SU-DHL-6 (cell line): ENCODE measurements around the gene SKA1.

Source experiments
- H2AFZ ChIP-seq: fragments of 200-600 bp; sonication (generic); 2 replicates; pipeline ENCODE4 v1.6.1; 2014; ENCODE audit warnings: low read depth, mild to moderate bottlenecking, moderate library complexity, mixed read lengths, antibody characterized with exemption, low read length; ENCODE audit not compliant: severe bottlenecking
- H3F3A ChIP-seq: fragments of 200-600 bp; shearing (Covaris generic); 2 replicates; pipeline ENCODE4 v1.6.0; 2016; ENCODE audit warnings: antibody characterized with exemption, mild to moderate bottlenecking; ENCODE audit not compliant: insufficient read depth
- H3K27ac ChIP-seq: fragments of 200-600 bp; sonication (generic); 2 replicates; pipeline ENCODE4 v1.5.1; 2016; ENCODE audit warnings: low read depth, mild to moderate bottlenecking, low read length, moderate library complexity, mixed read lengths
- H3K27me3 ChIP-seq: fragments of 200-600 bp; sonication (generic), shearing (Covaris generic); 2 replicates; pipeline ENCODE4 v1.6.0; 2014; ENCODE audit warnings: mild to moderate bottlenecking, low read length
- H3K36me3 ChIP-seq: fragments of 200-600 bp; sonication (generic); 2 replicates; pipeline ENCODE4 v1.6.1; 2014; ENCODE audit warnings: mild to moderate bottlenecking, low read length, mixed read lengths
- H3K4me2 ChIP-seq: fragments of 300-600, 200-600 bp; shearing (Covaris generic), sonication (generic); 2 replicates; pipeline ENCODE4 v1.6.0; 2014; ENCODE audit warnings: low read length, low read depth, mild to moderate bottlenecking; ENCODE audit not compliant: poor library complexity, severe bottlenecking
- H3K4me3 ChIP-seq: fragments of 200-600 bp; sonication (generic); 2 replicates; pipeline ENCODE4 v1.5.1; 2014; ENCODE audit warnings: antibody characterized with exemption, low read length, mild to moderate bottlenecking, mixed read lengths; ENCODE audit not compliant: insufficient read depth, poor library complexity, severe bottlenecking
- H3K79me2 ChIP-seq: fragments of 200-600 bp; sonication (generic); 2 replicates; pipeline ENCODE4 v1.6.1; 2014; ENCODE audit warnings: mild to moderate bottlenecking, low read length, moderate library complexity; ENCODE audit not compliant: insufficient read depth
- H3K9ac ChIP-seq: fragments of 200-600 bp; sonication (generic); 2 replicates; pipeline ENCODE4 v1.7.0; 2014; ENCODE audit warnings: mild to moderate bottlenecking, low read length
- H3K9me2 ChIP-seq: fragments of 200-600 bp; sonication (generic); replicated peaks from 2 replicates; pipeline ENCODE4 v1.6.1; 2014; ENCODE audit warnings: low read length; ENCODE audit not compliant: insufficient read depth
- H3K9me3 ChIP-seq: fragments of 200-600 bp; sonication (generic); 2 replicates; pipeline ENCODE4 v1.6.1; 2014; ENCODE audit warnings: low read length, mixed read lengths; ENCODE audit not compliant: insufficient read depth
- H4K20me1 ChIP-seq: fragments of 200-600 bp; sonication (generic); 2 replicates; pipeline ENCODE4 v1.6.1; 2014; ENCODE audit warnings: low read depth, mild to moderate bottlenecking, antibody characterized with exemption, low read length, moderate library complexity, mixed read lengths
- EZH2phosphoT487 ChIP-seq: fragments of 200-600 bp; sonication (generic), shearing (Covaris generic); conservative IDR thresholded peaks from 2 replicates; pipeline ENCODE4 v1.6.1; 2018; ENCODE audit warnings: mild to moderate bottlenecking, antibody characterized with exemption, low read length, moderate library complexity, mixed read lengths
- TF ChIP-seq, protein P1 (sequence below): fragments of 200-600 bp; sonication (generic); IDR thresholded peaks from one replicate; pipeline ENCODE4 v1.5.1; 2017; ENCODE audit warnings: antibody characterized with exemption, mild to moderate bottlenecking, low read length, moderate library complexity; ENCODE audit not compliant: insufficient read depth, poor library complexity, severe bottlenecking

SKA1 gene

DNA sequence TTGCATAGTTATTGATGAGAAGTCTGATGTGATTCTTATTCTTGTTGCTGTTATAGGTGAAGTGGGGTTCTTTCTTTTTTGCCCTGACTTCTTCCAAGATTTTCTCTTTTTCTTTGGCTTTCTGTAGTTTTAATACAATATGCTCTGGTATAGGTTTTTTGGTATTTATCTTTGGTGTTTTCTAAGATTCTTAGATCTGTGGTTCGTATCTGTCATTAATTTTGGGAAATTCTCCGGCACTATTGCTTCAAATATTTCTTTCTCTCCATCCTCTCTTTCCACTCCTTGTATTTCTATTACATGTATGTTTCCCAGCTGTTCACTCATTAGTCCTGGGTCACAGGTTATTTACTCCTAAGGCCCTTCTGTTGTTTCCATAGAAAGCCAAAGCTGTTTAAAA, 43.8 kb downstream of the SKA1 start:
- H3F3A ChIP-seq = no peaks in the 10 kb centered on the region
- H3K4me2 ChIP-seq = no peak overlapping the region
- no peak overlapping the region for H3K27ac ChIP-seq
- no peak overlapping the region for H3K4me3 ChIP-seq
- H2AFZ ChIP-seq = no peak overlapping the region
- peaks cover 11% of the 10 kb centered on the region for H3K9me3 ChIP-seq
- no peaks in the 10 kb centered on the region for H3K79me2 ChIP-seq
- no peaks in the 10 kb centered on the region for H3K9me2 ChIP-seq
- TF ChIP-seq, protein P1, sequence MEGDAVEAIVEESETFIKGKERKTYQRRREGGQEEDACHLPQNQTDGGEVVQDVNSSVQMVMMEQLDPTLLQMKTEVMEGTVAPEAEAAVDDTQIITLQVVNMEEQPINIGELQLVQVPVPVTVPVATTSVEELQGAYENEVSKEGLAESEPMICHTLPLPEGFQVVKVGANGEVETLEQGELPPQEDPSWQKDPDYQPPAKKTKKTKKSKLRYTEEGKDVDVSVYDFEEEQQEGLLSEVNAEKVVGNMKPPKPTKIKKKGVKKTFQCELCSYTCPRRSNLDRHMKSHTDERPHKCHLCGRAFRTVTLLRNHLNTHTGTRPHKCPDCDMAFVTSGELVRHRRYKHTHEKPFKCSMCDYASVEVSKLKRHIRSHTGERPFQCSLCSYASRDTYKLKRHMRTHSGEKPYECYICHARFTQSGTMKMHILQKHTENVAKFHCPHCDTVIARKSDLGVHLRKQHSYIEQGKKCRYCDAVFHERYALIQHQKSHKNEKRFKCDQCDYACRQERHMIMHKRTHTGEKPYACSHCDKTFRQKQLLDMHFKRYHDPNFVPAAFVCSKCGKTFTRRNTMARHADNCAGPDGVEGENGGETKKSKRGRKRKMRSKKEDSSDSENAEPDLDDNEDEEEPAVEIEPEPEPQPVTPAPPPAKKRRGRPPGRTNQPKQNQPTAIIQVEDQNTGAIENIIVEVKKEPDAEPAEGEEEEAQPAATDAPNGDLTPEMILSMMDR = no peak
- TF ChIP-seq EZH2phosphoT487 = no peak
- no peaks in the 10 kb centered on the region for H4K20me1 ChIP-seq
- peaks cover 9% of the 10 kb centered on the region; the same call in 1 of the 2 replicates for H3K27me3 ChIP-seq
- H3K36me3 ChIP-seq = no peaks in the 10 kb centered on the region
- H3K9ac ChIP-seq = no peak overlapping the region

DNA sequence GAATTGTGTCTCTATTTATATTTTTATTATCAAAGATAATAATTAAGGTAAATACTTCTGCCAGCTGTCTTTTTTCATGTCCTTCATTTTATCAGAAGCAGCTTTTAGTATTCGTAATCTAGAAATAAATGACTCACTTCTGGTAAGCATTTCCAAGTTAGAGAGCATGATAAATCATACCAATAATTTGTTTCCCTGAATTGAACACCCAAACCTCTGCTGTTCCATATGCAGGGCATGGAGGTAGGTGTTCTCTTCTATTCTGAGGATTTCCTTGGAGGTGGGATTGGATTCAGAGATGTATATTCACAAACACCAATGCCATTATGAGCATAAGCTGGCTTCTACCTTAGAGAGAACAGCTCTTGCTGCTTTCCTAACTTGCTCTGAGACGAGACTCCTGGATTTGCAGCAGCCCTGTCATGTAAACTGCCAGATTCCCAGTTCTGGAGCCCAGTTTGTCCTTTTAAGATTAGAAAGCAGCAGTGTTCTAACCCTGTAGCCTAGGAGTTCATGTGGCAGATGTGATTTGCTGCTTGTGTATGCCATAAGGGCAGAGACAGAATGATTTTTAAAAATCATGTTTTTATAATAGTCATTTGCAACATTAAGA, 47.5 kb downstream of the SKA1 start:
- Histone ChIP-seq H2AFZ (no peak overlapping the region), H3F3A (no peaks in the 10 kb centered on the region), H4K20me1 (no peaks in the 10 kb centered on the region), H3K36me3 (no peaks in the 10 kb centered on the region), H3K9ac (no peak overlapping the region), H3K27me3 (peaks cover 9% of the 10 kb centered on the region; the same call in 1 of the 2 replicates), H3K79me2 (no peaks in the 10 kb centered on the region), H3K4me3 (no peak overlapping the region), H3K9me3 (peaks cover 16% of the 10 kb centered on the region), H3K9me2 (no peaks in the 10 kb centered on the region), H3K4me2 (no peak overlapping the region), H3K27ac (no peak overlapping the region)
- no peak for TF ChIP-seq EZH2phosphoT487
- TF ChIP-seq, protein P1 = no peak

DNA sequence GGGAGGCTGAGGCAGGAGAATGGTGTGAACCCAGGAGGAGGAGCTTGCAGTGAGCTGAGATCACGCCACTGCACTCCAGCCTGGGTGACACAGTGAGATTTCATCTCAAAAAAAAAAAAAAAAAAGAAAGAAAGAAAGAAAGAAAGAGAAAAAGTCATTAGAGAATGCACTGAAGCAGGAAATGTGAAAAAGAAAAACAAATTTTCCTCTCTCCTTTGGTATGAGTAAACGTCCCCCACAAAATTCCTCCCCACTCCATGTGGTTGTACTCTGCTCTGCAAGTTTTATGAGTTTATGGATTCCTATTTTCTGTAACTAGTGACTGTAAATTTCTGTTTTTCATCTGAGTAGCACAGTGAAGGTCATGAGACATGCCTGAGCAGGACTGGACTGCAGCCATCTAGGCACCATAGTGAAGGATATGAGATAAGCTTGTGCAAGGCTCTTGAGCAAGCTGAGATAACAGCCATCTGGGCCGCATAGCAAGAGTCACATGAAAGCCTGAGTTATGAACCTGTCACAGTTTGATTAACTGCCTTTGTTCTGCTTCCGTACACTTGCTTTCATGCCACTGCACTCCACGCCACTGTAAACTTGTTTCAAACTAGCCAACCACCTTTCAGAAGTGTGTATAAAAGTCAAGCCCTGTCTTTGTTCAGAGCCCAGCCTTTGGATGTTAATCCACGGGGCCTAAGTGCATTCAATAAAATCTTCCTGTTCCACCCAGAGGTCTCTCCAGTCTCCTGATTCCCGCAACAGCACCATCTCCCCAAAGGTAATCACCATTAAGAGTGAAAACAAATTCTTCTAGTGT, 50.2 kb downstream of the SKA1 start:
- no peak overlapping the region for H2AFZ ChIP-seq

More for the DNA sequence above, 50.2 kb downstream of the SKA1 start:
- Histone ChIP-seq H3K79me2 (no peaks in the 10 kb centered on the region), H3K4me2 (no peak overlapping the region), H3K9me2 (no peaks in the 10 kb centered on the region), H3K36me3 (no peaks in the 10 kb centered on the region), H3K9me3 (peaks cover 5% of the 10 kb centered on the region; the same call in 1 of the 2 replicates), H3F3A (no peaks in the 10 kb centered on the region), H3K27me3 (no peaks in the 10 kb centered on the region), H3K4me3 (no peak overlapping the region), H3K27ac (no peak overlapping the region), H3K9ac (no peak overlapping the region), H4K20me1 (no peaks in the 10 kb centered on the region)
- TF ChIP-seq, protein P1 = no peak
- no peak for TF ChIP-seq EZH2phosphoT487
